ENCODE measurements around the gene LHPP.

Gene LHPP

GRCh38 chr10:124650820-124651401 lies 189.3 kb downstream of the LHPP start:
- TF ChIP-seq ZNF274 (IDR thresholded peaks at IDR 0.05; ENCODE audit: low read depth, low read length) = no peak
- no peak overlapping the region for H3K4me3 ChIP-seq (ENCODE audit: low read length)

GRCh38 chr10:124651402-124651891 lies 189.8 kb downstream of the LHPP start:
- no peak for TF ChIP-seq ZNF274 (IDR thresholded peaks at IDR 0.05; ENCODE audit: low read depth, low read length)
- H3K4me3 ChIP-seq (ENCODE audit: low read length) = no peak overlapping the region

- no peak overlapping the region for H3K4me3 ChIP-seq (ENCODE audit: low read length)
- TF ChIP-seq ZNF274 (IDR thresholded peaks at IDR 0.05; ENCODE audit: low read depth, low read length) = no peak
Measured at GRCh38 chr10:124652200-124652599, 190.6 kb downstream of the LHPP start.

GRCh38 chr10:124652701-124653100 lies 191.1 kb downstream of the LHPP start:
- H3K4me3 ChIP-seq (ENCODE audit: low read length) = no peak overlapping the region
- no peak for TF ChIP-seq ZNF274 (IDR thresholded peaks at IDR 0.05; ENCODE audit: low read depth, low read length)

- no peak for TF ChIP-seq ZNF274 (IDR thresholded peaks at IDR 0.05; ENCODE audit: low read depth, low read length)
- H3K4me3 ChIP-seq (ENCODE audit: low read length) = no peak overlapping the region
Measured at GRCh38 chr10:124653311-124653710, 191.7 kb downstream of the LHPP start.

- no peak for TF ChIP-seq ZNF274 (IDR thresholded peaks at IDR 0.05; ENCODE audit: low read depth, low read length)
- H3K4me3 ChIP-seq (ENCODE audit: low read length) = no peak overlapping the region
Measured at GRCh38 chr10:124653811-124654651, 192.4 kb downstream of the LHPP start.

DNA sequence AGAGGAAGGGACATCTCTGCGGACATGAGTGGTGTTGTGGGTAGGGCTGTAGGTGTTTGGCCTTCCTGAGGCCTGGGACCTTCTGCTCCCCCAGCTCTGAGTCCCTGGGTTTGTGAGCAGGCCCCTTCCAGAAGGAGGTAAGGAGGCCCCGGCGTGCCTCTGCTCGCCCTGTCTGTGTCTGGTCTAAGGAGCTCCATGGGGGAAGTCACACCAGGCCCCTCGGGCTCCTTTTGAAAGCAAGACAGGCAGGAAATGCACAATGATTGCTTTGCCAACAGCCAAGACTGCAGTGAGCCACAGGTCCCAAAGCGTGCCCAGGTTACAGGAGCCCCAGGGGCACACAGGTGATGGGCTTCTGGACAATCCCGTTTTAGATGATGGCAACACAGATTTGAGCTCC lies 193.1 kb downstream of the LHPP start:
- no peak overlapping the region for H3K4me3 ChIP-seq (ENCODE audit: low read length)
- TF ChIP-seq ZNF274 (IDR thresholded peaks at IDR 0.05; ENCODE audit: low read depth, low read length) = no peak

- no peak for TF ChIP-seq ZNF274 (IDR thresholded peaks at IDR 0.05; ENCODE audit: low read depth, low read length)
- no peak overlapping the region for H3K4me3 ChIP-seq (ENCODE audit: low read length)
Measured at GRCh38 chr10:124655191-124656112, 193.8 kb downstream of the LHPP start.

GRCh38 chr10:124656113-124656490 lies 194.5 kb downstream of the LHPP start:
- H3K4me3 ChIP-seq (ENCODE audit: low read length) = no peak overlapping the region
- TF ChIP-seq ZNF274 (IDR thresholded peaks at IDR 0.05; ENCODE audit: low read depth, low read length) = no peak

GRCh38 chr10:124656541-124656940 lies 194.9 kb downstream of the LHPP start:
- no peak for TF ChIP-seq ZNF274 (IDR thresholded peaks at IDR 0.05; ENCODE audit: low read depth, low read length)
- no peak overlapping the region for H3K4me3 ChIP-seq (ENCODE audit: low read length)

DNA sequence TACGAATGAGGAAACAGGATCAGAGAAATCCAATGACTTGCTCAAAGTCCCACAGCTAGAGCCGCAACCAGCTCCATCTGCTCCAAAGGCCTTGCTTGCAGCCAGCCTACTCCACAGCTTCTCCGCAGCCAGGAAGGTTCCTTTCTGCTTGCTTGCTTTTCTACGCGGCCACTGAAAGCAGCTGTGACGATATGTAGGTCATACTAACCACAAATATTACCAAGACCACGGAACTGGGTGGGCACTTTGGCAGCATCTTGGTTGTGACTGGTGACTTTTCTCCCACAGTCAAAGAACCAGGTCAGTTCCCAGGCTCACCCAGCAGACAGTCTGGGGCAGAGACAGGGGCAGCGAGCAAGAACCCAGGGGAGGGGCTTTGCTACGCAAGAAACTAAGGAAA lies 196.2 kb downstream of the LHPP start:
- TF ChIP-seq ZNF274 (IDR thresholded peaks at IDR 0.05; ENCODE audit: low read depth, low read length) = no peak
- no peak overlapping the region for H3K4me3 ChIP-seq (ENCODE audit: low read length)

- no peak for TF ChIP-seq ZNF274 (IDR thresholded peaks at IDR 0.05; ENCODE audit: low read depth, low read length)
- H3K4me3 ChIP-seq (ENCODE audit: low read length) = no peak overlapping the region
Measured at GRCh38 chr10:124658591-124659242, 197.1 kb downstream of the LHPP start.

GRCh38 chr10:124659380-124659779 lies 197.8 kb downstream of the LHPP start:
- H3K4me3 ChIP-seq (ENCODE audit: low read length) = no peak overlapping the region

More at GRCh38 chr10:124659380-124659779, 197.8 kb downstream of the LHPP start:
- no peak for TF ChIP-seq ZNF274 (IDR thresholded peaks at IDR 0.05; ENCODE audit: low read depth, low read length)
